Heart right ventricle (tissue), 16 donors: ENCODE data around the gene DDB1. TPM values are rescaled to one million over a fixed set of nuclear protein-coding genes. Genes with fewer than 3 reads are reported as not detected.

Experiments
- ATAC-seq, 8 donors: fragments of 200-7000 bp; cut with Tn5 transposase; one replicate each; pipeline ENCODE4 v1.9.1; 2020; ENCODE audit warnings: mild to moderate bottlenecking in 8 of 8, moderate library complexity in 8 of 8, moderate number of reproducible peaks in 1 of 8
- DNase-seq, 2 donors: peaks; one replicate each; pipeline ENCODE4 v3.0.0-alpha.2; 2020
- H3K27ac ChIP-seq, 10 donors: fragments of 200-600 bp; sonication (generic) in 2 of 10; one replicate each; pipeline versions ENCODE4 v1.5.0 to v1.8.0; 2020 to 2022; ENCODE audit warnings: mild to moderate bottlenecking in 3 of 10
- H3K27me3 ChIP-seq, 7 donors: fragments of 200-600 bp; one replicate each; pipeline ENCODE4 v1.8.0; 2021 to 2022; ENCODE audit warnings: mild to moderate bottlenecking in 2 of 7
- H3K36me3 ChIP-seq, 9 donors: fragments of 200-600 bp; sonication (generic) in 1 of 9; one replicate each; pipeline versions ENCODE4 v1.5.0 to v1.8.0; 2020 to 2022; ENCODE audit warnings: mild to moderate bottlenecking in 2 of 9
- H3K4me1 ChIP-seq, 9 donors: fragments of 200-600 bp; sonication (generic) in 1 of 9; one replicate each; pipeline versions ENCODE4 v1.5.0 to v1.8.0; 2020 to 2022; ENCODE audit warnings: mild to moderate bottlenecking in 4 of 9
- H3K4me3 ChIP-seq, 10 donors: fragments of 200-600 bp; sonication (generic) in 2 of 10; one replicate each; pipeline versions ENCODE4 v1.5.0 to v1.8.0; 2020 to 2022; ENCODE audit warnings: mild to moderate bottlenecking in 7 of 10, moderate library complexity in 2 of 10
- H3K9me3 ChIP-seq, 11 donors: fragments of 200-600 bp in 10 of 11; sonication (generic) in 2 of 11; one replicate each; pipeline versions ENCODE4 v1.5.0 to v1.8.0; 2013 to 2022; ENCODE audit warnings: mild to moderate bottlenecking in 2 of 11, control low read depth in 1 of 11, moderate library complexity in 1 of 11
- CTCF ChIP-seq, 9 donors: fragments of 200-600 bp; sonication (generic) in 2 of 9; IDR thresholded peaks; one replicate each; pipeline versions ENCODE4 v1.5.0 to v1.8.0; 2021 to 2022; ENCODE audit warnings: antibody characterized with exemption in 9 of 9, mild to moderate bottlenecking in 5 of 9, moderate library complexity in 1 of 9
- WGBS, 2 donors: extraction: QIAGEN DNeasy Blood & Tissue Kit; methylation state at CpG; one replicate each; pipeline ENCODE4 v1.1.7; 2013; ENCODE audit warnings: inconsistent platforms in 1 of 2; 5-methylcytosine and 5-hydroxymethylcytosine counted together
- intact Hi-C, 10 donors: fragments of 100-400 bp; cut with DNase I; formaldehyde crosslinking; loops; one replicate each; pipeline versions ENCODE4 v1.11.1 to v1.14.2; 2022
- polyA plus RNA-seq, 2 donors: library from polyadenylated mRNA; stranded (reverse); fragments of 200-250 nt; gene quantifications; one replicate each; pipeline ENCODE4 v1.2.3, GENCODE V29; 2013
- total RNA-seq, 10 donors: library from RNA; stranded (reverse); fragmentation: NEBNext Ultra II Directional in 3 of 10; extraction: Animal tissue kit (Norgen Biotek cat#: 25700) in 3 of 10; gene quantifications; one replicate each; pipeline versions ENCODE4 v1.2.1 to v1.2.4, GENCODE V29; 2021 to 2023
- donor health status: Arrhythmogenic right ventricular cardiomyopathy.
- donor health status: ischemic (EF 13 %, LVEDD 7.1; RV severe dilation, severe dysfunction).
- donor health status: healthy with polysubstance abuse.
- donor health status: DM: no; HTN: yes; CAD: no.
- donor health status: DM: no; HTN: no; CAD: no.
- donor health status: ischemic (EF 25% LVEDD 6.9; RV normal size, moderate dysfunction).
- donor health status: ischemic (EF 25% LVEDD 5.7; RV mildly dilated, moderate dysfunction).
- donor health status: healthy.
- donor health status: DM: yes; HTN: yes; CAD: no.
- donor health status: Ischemic cardiomyopathy.
- donor health status: ischemic (EF 35%, LVEDD 5.7; RV mildly dilated, moderate dysfunction).
- donor health status: nonischemic (EF 11% LVEDD 7.7; RV severe dilation, severe dysfunction).
- donor health status: DM: yes; HTN: yes; CAD: no.
- donor health status: PGD.
- donor health status: ischemic (EF 29% LVEDD 5.4; RV normal size, mild dysfunction).
- donor health status: nonischemic (EF 23%, LVEDD 6.1; RV moderate dilation, normal function).

DDB1 gene
- total and polyA plus RNA-seq, 12 donors: 59.0 to 147 (median 129) TPM

- peaks cover 6 to 100% (median 91%) of the 10 kb centered on the region in 9 donors for H3K36me3 ChIP-seq
These were observed 23.8 kb downstream of the DDB1 start for GRCh38 chr11:61309141-61309540.

GRCh38 chr11:61307354-61307753 is 25.6 kb downstream of the DDB1 start:
- ATAC-seq (no peak), DNase-seq (no peak)
- Histone ChIP-seq H3K4me3 (no peak overlapping the region), H3K9me3 (no peaks in the 10 kb centered on the region), H3K27me3 (no peaks in the 10 kb centered on the region), H3K4me1 (no peaks in the 10 kb centered on the region), H3K36me3 (peaks cover 0 to 100% (median 89%) of the 10 kb centered on the region in 9 donors), H3K27ac (no peak overlapping the region)
- 50 to 72% methylated on average over 1 of the region's 1 CpG for WGBS, 2 donors
- intact Hi-C loops: no loop called here
- TF ChIP-seq CTCF (IDR thresholded peaks at IDR 0.05): no peak

More at GRCh38 chr11:61309141-61309540, 23.8 kb downstream of the DDB1 start:
- 91 to 92% methylated on average over 4 of the region's 4 CpGs for WGBS, 2 donors
- TF ChIP-seq CTCF (IDR thresholded peaks at IDR 0.05): no peak
- Histone ChIP-seq H3K4me3 (no peak overlapping the region), H3K4me1 (no peaks in the 10 kb centered on the region), H3K27me3 (no peaks in the 10 kb centered on the region), H3K9me3 (no peaks in the 10 kb centered on the region), H3K27ac (no peak overlapping the region)
- ATAC-seq (no peak), DNase-seq (no peak)
- intact Hi-C loops: no loop called here

GRCh38 chr11:61306221-61306620 is 26.7 kb downstream of the DDB1 start:
- DNase-seq (no peak), ATAC-seq (no peak)
- H3K36me3 ChIP-seq: peaks cover 0 to 100% (median 88%) of the 10 kb centered on the region in 9 donors
- no peak for TF ChIP-seq CTCF (IDR thresholded peaks at IDR 0.05)
- H3K9me3 ChIP-seq: no peaks in the 10 kb centered on the region
- H3K27ac ChIP-seq: no peak overlapping the region
- no peak overlapping the region for H3K4me3 ChIP-seq
- no peaks in the 10 kb centered on the region for H3K27me3 ChIP-seq
- WGBS, 2 donors: 95 to 97% methylated on average over 1 of the region's 1 CpG
- intact Hi-C loops: no loop called here
- no peaks in the 10 kb centered on the region for H3K4me1 ChIP-seq

- H3K36me3 ChIP-seq: peaks cover 0 to 100% (median 89%) of the 10 kb centered on the region in 9 donors
- no peak overlapping the region for H3K27ac ChIP-seq
- intact Hi-C loops: no loop called here
- no peaks in the 10 kb centered on the region for H3K27me3 ChIP-seq
- H3K9me3 ChIP-seq: no peaks in the 10 kb centered on the region
- H3K4me1 ChIP-seq: no peaks in the 10 kb centered on the region
- no peak overlapping the region for H3K4me3 ChIP-seq
- no peak for TF ChIP-seq CTCF (IDR thresholded peaks at IDR 0.05)
- no peak for DNase-seq
- 95% methylated on average over 7 of the region's 7 CpGs for WGBS, 2 donors
- no peak for ATAC-seq
These were observed 27.5 kb downstream of the DDB1 start for GRCh38 chr11:61305417-61305816.
